Neural crest cell (in vitro differentiated cells): ENCODE results near the gene NR2E1. TPM values are rescaled to one million over a fixed set of nuclear protein-coding genes. Genes with fewer than 3 reads are reported as not detected.

Experiments
- DNase-seq: peaks from one replicate; pipeline ENCODE4 v3.0.0; 2021; ENCODE audit warnings: low read depth, mixed read lengths, low spot score
- H3K27ac Mint-ChIP-seq: one replicate; pipeline ENCODE4 v1.8.0; 2021; ENCODE audit warnings: mild to moderate bottlenecking, mixed read lengths; ENCODE audit not compliant: unreplicated experiment
- H3K27me3 Mint-ChIP-seq: 2 replicates; pipeline ENCODE4 v1.8.0; 2021; ENCODE audit warnings: low read depth, mild to moderate bottlenecking, mixed read lengths
- H3K36me3 Mint-ChIP-seq: 2 replicates; pipeline ENCODE4 v1.8.0; 2021; ENCODE audit warnings: low read depth, mild to moderate bottlenecking, mixed read lengths
- H3K4me1 Mint-ChIP-seq: 2 replicates; pipeline ENCODE4 v1.8.0; 2021; ENCODE audit warnings: mixed read lengths
- H3K4me3 Mint-ChIP-seq: one replicate; pipeline ENCODE4 v1.8.0; 2021; ENCODE audit warnings: mild to moderate bottlenecking, mixed read lengths
- H3K9me3 Mint-ChIP-seq: 2 replicates; pipeline ENCODE4 v1.8.0; 2021; ENCODE audit warnings: mixed read lengths
- total RNA-seq: library from RNA; stranded (reverse); gene quantifications from 2 replicates; pipeline ENCODE4 v1.2.1, GENCODE V29; 2021
- TF ChIP-seq, protein P1 (sequence below): fragments of 200-600 bp; sonication (generic); conservative IDR thresholded peaks from 2 replicates; pipeline ENCODE4 v1.5.0; 2021; ENCODE audit warnings: antibody characterized with exemption, mild to moderate bottlenecking

The NR2E1 gene
- total RNA-seq, 1 donor from 2014 or later = not detected

GRCh38 chr6:108200631-108201030, 34.8 kb downstream of the NR2E1 start:
- Mint-ChIP-seq H3K4me1 (peaks cover 16% of the 10 kb centered on the region), H3K9me3 (no peaks in the 10 kb centered on the region), H3K27ac (no peak overlapping the region), H3K4me3 (no peak overlapping the region), H3K36me3 (peaks cover 2% of the 10 kb centered on the region), H3K27me3 (no peaks in the 10 kb centered on the region)
- DNase-seq = no peak
- TF ChIP-seq, protein P1, sequence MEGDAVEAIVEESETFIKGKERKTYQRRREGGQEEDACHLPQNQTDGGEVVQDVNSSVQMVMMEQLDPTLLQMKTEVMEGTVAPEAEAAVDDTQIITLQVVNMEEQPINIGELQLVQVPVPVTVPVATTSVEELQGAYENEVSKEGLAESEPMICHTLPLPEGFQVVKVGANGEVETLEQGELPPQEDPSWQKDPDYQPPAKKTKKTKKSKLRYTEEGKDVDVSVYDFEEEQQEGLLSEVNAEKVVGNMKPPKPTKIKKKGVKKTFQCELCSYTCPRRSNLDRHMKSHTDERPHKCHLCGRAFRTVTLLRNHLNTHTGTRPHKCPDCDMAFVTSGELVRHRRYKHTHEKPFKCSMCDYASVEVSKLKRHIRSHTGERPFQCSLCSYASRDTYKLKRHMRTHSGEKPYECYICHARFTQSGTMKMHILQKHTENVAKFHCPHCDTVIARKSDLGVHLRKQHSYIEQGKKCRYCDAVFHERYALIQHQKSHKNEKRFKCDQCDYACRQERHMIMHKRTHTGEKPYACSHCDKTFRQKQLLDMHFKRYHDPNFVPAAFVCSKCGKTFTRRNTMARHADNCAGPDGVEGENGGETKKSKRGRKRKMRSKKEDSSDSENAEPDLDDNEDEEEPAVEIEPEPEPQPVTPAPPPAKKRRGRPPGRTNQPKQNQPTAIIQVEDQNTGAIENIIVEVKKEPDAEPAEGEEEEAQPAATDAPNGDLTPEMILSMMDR = no peak

- H3K27ac Mint-ChIP-seq = peak overlapping the region; percentile 6
- no peaks in the 10 kb centered on the region for H3K27me3 Mint-ChIP-seq
- peaks cover 16% of the 10 kb centered on the region for H3K4me1 Mint-ChIP-seq
- DNase-seq = no peak
- TF ChIP-seq, protein P1 = no peak
- peaks cover 2% of the 10 kb centered on the region for H3K36me3 Mint-ChIP-seq
- no peaks in the 10 kb centered on the region for H3K9me3 Mint-ChIP-seq
- H3K4me3 Mint-ChIP-seq = no peak overlapping the region
These were observed 37.6 kb downstream of the NR2E1 start for GRCh38 chr6:108203189-108204112.

DNA sequence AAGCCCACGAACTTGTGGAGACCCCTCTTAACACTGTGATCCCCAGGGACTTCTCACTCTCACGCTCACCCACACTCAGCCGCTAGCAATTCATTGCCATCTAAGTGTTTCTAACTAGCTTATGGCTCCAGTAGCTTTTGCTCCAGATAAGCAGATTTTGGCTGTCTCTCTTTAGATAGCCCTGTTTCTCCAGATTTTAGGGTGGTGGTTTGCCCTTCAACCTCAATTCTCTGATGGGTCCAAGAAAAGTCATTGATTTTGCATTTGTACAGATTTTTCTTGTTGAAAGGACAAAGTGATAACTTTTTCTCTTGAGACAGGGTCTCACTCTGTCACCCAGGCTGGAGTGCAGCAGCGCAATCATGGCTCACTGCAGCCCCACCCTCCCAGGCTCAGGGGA, 41.2 kb downstream of the NR2E1 start:
- Mint-ChIP-seq H3K4me1 (peaks cover 12% of the 10 kb centered on the region), H3K27ac (no peak overlapping the region), H3K4me3 (no peak overlapping the region), H3K9me3 (no peaks in the 10 kb centered on the region), H3K27me3 (no peaks in the 10 kb centered on the region), H3K36me3 (peaks cover 2% of the 10 kb centered on the region)
- TF ChIP-seq, protein P1 = no peak
- DNase-seq = no peak

DNA sequence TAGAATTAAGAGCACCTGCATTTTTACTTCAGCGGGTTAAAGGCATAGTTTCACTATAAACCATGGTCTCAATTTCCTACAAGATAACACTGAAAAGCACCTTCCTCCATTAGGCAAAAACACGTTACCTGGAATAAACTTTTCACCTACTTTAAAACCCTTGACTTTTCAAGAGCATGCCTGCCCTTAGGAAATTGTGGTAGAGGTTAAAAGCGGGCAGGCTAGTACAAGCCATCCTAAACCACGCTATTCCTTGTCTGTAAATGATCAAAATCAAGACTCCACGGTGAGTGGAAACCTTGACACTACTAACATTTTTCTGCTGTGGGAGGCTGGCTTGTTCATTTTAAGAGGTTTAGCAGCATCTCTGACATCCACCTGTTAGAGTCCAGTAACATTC, 43.9 kb downstream of the NR2E1 start:
- DNase-seq = no peak
- Mint-ChIP-seq H3K27me3 (no peaks in the 10 kb centered on the region), H3K4me1 (no peaks in the 10 kb centered on the region), H3K9me3 (no peaks in the 10 kb centered on the region), H3K4me3 (no peak overlapping the region), H3K27ac (no peak overlapping the region), H3K36me3 (peaks cover 6% of the 10 kb centered on the region)
- TF ChIP-seq, protein P1 = no peak

- Mint-ChIP-seq H3K4me1 (no peaks in the 10 kb centered on the region), H3K27ac (no peak overlapping the region), H3K9me3 (no peaks in the 10 kb centered on the region), H3K4me3 (no peak overlapping the region), H3K27me3 (no peaks in the 10 kb centered on the region), H3K36me3 (peaks cover 6% of the 10 kb centered on the region)
- TF ChIP-seq, protein P1 = no peak
- no peak for DNase-seq
These were observed 44.7 kb downstream of the NR2E1 start for GRCh38 chr6:108210556-108210955.
